HG02938 (cell line): ENCODE measurements around the gene SH2D3A.
"Not testable (repeated sequence)": the region's sequence is repeated elsewhere in the genome, so short reads cannot be mapped to it uniquely, and the experiment has no call there.

Experiments used
- ATAC-seq: cut with Tn5 transposase; IDR thresholded peaks from one replicate; pipeline ENCODE4 v1.9.1; 2021; ENCODE audit warnings: mild to moderate bottlenecking, moderate library complexity; ENCODE audit not compliant: unreplicated experiment

Gene SH2D3A

GRCh38 chr19:6790194-6791128, 23.2 kb upstream of the SH2D3A start:
- ATAC-seq = no peak

GRCh38 chr19:6788896-6789295, 21.7 kb upstream of the SH2D3A start:
- ATAC-seq = no peak

- no peak for ATAC-seq
Measured at GRCh38 chr19:6787393-6787792, 20.2 kb upstream of the SH2D3A start.

GRCh38 chr19:6779206-6779605, 12.0 kb upstream of the SH2D3A start:
- ATAC-seq = no peak

- no peak for ATAC-seq
Measured at GRCh38 chr19:6778386-6778785, 11.2 kb upstream of the SH2D3A start.

GRCh38 chr19:6777434-6777833, 10.2 kb upstream of the SH2D3A start:
- no peak for ATAC-seq

GRCh38 chr19:6776999-6777398, 9.8 kb upstream of the SH2D3A start:
- no peak for ATAC-seq

GRCh38 chr19:6776045-6776444, 8.8 kb upstream of the SH2D3A start:
- not testable (repeated sequence) for ATAC-seq

- no peak for ATAC-seq
Measured at GRCh38 chr19:6774821-6775707, 7.8 kb upstream of the SH2D3A start.

GRCh38 chr19:6773323-6773931, 6.2 kb upstream of the SH2D3A start:
- ATAC-seq = no peak

- no peak for ATAC-seq
Measured at GRCh38 chr19:6772866-6773322, 5.7 kb upstream of the SH2D3A start.

- no peak for ATAC-seq
Measured at GRCh38 chr19:6772028-6772865, 5.0 kb upstream of the SH2D3A start, which contains the start of gene VAV1. Gene VAV1 (plus strand): TSS chr19:6772708. CDS start chr19:6772808, 100 bp downstream.

- not testable (repeated sequence) for ATAC-seq
Measured at GRCh38 chr19:6771648-6772027, 4.4 kb upstream of the SH2D3A start.

- ATAC-seq = no peak
Measured at GRCh38 chr19:6769006-6769619, 1.9 kb upstream of the SH2D3A start.

GRCh38 chr19:6768236-6768785, 1.1 kb upstream of the SH2D3A start:
- no peak for ATAC-seq

GRCh38 chr19:6767081-6767356, 216 bp downstream of the SH2D3A start:
- peak; percentile 14 for ATAC-seq

GRCh38 chr19:6766357-6767080, 716 bp downstream of the SH2D3A start:
- no peak for ATAC-seq

GRCh38 chr19:6765738-6766356, 1.4 kb downstream of the SH2D3A start:
- no peak for ATAC-seq
